NCI-H774 (cell line): ENCODE data around the gene CENPQ.

Experiments
- DNase-seq: peaks from one replicate; lab custom pipeline; 2025; lab: John Stamatoyannopoulos, UW

The CENPQ gene

DNA sequence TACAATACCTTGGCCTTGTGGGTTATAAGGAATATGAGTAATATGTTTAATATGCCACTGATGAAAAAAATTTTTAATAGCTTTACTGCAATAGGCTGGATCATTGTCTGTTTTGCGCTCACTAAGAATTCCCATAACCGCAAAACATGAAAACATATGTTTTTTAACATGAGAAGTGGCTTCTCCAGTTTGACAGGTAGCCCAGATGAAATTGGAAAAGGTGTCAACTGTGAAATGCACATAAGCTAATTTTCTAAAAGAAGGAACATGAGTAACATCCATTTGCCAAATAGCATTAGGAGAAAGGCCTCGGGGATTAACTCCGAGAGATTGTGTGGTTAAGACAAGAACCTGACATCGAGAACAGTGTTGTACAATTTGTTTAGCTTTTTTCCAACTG is 41.5 kb downstream of the CENPQ start:
- no peak for DNase-seq

DNA sequence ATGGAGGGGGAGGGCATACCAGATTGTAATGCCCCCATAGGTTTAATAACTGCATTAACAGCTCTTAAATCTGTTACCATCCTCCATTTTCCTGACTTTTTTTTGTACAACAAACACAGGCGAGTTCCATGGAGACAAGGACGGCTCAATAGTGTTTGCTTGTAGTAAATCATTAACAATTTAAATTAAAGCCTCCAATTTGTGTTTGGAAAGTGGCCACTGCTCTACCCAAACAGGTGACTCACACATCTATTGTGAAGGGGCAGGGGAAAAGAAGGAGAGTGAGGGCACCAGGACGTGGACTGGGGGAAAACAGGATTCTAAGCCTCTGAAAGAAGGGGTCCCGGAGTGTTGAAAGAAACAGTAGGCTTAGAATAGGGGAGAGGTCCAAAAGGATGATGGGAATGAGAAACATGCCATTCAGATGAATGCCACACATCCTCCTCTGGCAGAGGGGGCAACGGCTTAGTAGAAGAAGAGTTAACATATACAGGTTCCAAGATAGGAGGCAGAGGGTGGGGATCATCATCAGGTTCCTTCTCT is 43.5 kb downstream of the CENPQ start:
- DNase-seq: no peak

DNA sequence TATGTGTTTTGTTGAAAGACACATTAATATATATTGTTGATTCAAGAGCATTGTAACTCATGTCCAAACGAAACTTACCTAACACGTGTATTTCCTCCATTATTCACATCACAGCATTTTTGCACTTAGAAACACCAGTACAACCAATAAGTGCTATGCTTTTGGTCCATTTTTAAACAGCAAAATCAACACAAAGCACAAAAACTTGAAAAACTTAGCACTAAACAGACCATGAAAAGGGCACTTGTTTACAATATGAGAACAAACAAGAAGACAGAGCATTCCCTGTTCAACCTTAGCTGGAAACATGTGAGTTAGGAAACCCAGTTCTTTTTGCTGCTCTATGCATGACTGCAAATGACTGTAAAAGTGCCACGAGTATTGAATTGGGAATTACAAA is 46.2 kb downstream of the CENPQ start:
- DNase-seq: no peak

DNA sequence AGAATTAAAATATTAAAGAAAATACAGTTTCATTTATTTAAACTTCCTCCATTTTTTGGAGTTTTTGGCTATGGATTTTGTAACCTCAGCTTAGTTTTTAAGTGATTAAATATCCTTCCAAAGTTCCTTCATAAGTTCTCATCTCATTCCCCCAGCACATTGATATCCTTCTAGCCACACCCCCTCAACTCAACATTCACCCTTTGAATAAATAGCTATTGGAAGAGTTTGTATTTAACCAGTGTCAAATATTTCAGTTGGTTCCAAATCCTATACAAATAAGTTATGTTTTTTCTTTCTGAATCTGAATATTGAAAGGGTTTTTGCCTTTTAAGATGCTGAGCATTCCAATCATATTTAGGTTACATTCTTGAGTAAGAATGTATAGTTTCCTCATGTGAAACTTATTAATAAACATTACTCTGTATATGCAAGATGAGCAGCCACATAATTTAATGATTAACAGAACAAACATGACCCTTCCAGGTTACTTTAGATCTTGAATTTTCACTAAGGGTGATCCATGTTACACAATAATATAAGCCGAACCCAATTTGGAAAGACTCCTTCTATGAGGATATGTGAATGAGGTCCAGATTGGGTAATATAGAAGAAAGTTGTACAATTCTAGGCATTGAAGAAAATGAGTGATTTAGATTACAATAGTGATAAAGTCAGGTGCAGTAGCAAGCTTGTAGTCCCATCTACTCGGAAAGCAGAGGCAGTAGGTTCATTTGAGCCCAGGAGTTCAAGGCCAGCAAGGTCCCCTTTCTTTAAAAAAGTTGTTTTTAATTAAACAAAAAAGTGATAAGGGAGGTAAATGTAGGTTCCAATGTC is 50.2 kb downstream of the CENPQ start:
- no peak for DNase-seq

DNA sequence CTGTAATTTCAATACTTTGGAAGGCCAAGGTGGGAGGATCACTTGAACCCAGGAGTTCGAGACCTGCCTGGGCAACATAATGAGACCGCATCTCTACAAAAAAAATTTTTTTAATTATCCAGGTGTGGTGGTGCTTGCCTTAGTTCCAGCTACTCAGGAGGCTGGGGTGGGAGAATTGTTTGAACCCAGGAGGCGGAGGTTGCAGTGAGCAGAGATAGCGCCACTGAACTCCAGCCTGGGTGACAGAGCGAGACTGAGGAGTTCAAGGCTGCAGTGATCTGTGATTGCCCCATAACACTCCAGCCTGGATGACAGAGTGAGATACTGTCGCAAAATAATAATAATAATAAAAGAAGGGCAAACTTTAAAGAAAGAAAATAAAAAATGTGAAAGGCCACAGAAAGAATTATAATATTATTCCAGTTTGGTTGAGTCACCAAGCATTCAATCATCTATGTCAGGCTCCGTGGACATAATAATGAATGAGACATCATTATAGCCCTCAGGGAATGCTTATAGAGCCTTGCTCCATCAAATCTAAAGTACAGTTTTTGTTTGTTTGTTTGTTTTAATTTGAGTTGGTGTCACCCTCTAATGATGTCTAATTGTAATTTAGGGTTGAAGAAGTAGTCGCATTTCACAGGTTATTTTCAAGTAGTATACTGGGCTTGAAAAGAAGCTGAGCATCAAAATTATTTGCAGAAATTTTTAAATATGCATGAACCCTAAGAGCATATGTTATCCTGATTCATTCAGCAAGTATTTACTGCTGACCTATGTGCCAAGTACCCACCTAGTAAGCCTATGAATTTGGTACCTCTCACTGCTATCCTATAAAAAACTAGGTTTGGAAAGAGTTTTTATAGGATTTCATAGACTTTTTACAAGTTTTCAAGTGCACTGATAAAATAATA is 51.7 kb downstream of the CENPQ start:
- no peak for DNase-seq

DNA sequence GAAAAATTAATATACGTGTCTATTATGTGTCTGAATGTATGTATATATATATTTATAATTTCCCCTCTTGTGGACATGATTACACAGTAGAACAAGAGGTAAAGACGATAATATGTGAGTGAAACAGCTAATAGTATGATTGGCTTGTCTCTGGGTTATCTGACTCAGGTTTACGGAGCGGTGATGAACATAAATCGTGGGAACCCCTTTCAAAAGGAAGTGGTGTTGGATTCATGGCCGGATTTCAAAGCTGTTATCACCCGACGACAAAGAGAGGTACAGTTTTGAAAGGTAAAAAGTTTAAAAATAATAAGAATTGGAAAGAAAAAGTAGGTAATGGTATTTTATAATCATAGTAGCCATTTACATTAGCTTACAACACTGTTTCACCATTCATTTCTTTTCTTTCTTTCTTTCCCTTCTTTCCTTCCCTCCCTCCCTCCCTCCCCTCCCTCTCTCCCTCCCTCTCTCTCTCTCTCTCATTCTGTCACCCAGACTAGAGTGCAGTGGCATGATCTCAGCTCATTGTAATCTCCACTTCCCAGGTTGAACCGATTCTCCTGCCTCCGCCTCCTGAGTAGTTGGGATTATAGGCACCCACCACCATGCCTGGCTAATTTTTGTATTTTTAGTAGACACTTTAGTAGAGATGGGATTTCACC is 52.4 kb downstream of the CENPQ start:
- DNase-seq: no peak

DNA sequence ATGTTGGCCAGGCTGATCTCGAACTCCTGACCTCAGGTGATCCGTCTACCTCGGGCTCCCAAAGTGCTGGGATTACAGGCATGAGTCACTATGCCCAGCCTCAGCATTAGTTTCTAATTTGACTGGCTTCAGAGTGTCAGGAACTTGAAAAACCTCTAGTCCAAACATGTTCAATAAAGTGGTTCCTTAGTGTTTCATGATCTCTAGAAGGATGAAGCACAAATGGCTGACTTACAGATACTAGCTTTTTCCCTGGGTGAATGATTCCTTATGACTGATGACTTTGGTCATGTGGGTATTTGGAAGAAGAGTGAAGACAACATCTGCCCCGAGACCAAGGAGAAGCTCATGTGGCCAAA is 53.0 kb downstream of the CENPQ start:
- no peak for DNase-seq

DNA sequence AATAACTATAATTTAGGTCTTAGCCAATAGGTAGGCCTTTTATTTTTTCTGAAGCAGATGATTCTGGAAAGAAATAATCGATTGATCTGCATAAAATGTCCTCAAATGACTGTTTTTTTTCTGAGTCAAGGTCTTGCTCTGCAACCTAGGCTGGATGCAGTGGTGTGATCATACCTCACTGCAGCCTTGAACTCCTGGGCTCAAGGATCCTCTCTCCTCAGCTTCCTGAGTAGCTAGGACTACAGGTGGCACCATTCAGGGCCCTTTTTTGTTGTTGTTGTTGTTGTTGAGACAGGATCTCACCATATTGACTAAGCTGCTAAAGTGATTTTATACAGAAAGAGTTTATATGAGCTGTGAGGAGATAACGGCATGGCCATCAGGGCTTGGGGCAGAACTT is 54.7 kb downstream of the CENPQ start:
- DNase-seq: no peak

DNA sequence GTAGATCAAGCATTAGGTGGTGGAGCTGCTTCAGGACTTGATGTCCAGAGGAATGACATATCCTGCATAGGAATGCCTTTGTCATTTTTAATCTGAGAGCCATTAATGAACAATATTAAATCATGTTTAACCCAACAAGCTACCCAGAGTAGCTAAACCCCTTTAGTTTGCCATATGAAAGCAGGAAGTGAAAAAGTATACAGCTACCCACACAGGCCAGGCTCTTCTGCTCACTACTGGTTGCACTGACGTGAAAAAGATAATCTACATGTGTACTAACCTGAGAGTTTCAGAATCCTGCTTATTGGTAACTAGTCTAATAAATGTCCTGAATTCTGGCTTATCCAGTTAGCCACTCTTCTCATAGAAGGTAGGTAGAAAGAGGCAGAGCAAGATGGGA is 56.5 kb downstream of the CENPQ start:
- no peak for DNase-seq

DNA sequence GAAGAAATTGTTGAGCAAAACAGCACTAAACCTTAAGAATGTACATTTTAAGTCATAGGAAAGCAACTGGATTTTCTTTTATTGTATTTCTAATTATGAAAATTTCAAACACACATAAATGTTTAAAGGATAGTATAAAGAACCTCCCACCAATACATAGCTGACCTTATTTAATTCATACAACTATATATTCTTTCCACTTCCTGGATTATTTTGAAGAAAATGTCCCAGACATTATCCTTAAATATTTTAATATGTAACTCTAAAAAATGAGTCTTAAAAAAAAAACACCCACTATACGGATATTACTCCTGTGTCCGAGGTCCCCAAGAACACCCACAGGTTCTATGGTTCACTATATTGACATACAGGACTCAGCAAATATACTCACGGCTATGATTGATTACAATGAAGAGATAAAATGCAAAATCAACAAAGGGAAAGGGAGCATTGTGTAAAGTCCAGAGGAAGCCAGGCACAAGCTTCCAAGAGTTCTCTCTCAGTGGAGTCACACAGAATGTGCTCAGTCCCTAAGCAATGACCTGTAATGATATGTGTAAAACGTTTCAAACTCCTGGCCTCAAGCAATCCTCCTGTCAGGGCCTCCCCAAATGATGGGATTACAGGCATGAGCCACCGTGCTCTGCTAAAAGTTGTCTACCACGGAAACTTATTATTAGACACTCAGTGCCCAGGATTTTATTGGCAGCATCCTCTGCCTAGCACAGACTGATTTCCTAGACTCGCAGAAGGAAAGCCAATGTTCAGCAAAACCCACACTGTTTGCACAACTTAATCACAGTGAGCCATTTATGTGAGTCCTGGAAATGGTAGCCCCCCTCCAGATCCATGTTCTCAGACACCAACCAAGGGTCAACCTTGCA is 59.8 kb downstream of the CENPQ start:
- no peak for DNase-seq

DNA sequence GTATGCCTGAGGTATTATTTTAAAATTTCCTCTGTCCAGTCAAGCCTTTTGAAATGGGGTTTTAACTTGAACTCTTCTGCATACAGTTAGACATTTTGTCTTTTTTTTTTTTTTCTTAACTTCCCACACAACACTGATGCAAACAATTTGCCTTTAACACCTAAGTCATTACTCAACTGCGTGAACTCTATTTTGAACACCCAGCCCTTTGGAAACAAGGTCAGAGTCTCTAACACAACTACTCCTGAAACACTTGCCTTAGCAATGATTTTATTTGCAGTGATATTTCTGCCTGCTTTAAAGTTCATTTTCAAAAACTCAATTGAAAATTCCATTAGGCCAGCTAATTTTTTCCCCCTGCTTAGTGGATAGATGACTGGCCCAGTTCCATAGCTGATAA is 60.7 kb downstream of the CENPQ start:
- no peak for DNase-seq

DNA sequence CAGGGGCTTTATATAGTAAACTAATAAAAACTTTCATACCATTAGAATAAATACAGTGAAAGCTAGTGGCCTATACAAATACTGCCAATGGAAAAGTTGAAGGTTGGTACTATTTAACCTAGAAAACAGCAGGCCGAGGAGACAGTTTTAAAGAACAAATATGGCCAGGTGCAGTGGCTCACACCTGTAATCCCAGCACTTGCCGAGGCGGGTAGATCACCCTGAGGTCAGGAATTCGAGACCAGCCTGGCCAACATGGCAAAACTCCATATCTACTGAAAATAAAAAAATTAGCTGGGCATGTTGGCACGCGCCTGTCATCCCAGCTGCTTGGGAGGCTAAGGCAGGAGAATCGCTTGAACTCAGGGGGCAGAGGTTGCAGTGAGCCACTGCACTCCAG is 61.4 kb downstream of the CENPQ start:
- DNase-seq: no peak

DNA sequence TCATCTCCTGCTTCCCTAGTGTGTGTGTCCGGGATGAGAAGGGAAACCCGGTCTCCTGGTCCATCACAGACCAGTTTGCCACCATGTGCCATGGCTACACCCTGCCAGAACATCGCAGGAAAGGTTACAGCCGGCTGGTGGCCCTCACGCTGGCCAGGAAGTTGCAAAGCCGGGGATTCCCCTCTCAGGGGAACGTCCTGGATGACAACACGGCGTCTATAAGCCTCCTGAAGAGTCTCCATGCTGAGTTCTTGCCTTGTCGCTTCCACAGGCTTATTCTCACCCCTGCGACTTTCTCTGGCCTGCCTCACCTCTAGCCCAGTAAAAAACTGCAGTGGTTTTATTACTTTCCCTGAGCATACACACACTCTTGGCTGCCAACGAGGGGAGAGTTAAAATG is 63.4 kb downstream of the CENPQ start:
- no peak for DNase-seq

DNA sequence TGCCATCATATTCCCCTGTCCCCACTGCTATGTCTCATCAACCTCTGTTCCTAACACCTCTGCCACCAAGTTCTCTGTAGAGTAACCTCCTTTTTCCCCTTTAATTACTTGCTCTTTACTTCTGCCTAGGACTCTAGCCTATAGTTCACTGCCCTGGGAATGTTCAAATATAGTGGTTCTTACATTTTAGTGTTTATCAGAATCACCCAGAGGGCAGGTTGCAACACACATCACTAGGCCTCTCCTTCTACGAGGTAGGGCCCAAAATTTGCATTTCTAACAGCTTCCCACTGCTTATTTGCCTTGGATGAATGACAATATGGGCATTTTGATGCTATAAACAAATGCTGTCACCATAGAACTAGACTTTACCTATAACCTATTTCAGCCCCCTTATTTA is 64.2 kb downstream of the CENPQ start:
- no peak for DNase-seq

DNA sequence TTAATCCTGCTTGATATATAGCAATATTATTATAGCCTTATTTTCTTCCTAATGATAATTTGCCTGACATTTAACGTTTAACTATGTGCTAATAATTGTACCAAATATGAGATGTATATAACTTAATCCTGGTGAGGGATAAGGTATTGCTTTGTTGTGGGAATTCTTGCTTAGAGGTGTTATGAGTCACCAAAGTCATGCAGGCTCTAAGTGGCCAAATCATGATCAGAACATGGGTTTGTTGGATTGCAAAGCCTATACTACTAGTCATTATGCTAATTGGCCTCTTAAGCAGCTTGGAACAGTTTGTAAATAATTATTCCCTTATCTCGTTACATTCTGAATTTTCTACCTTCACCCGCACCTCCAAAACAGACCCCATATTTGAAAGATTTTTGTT is 65.4 kb downstream of the CENPQ start:
- DNase-seq: no peak

DNA sequence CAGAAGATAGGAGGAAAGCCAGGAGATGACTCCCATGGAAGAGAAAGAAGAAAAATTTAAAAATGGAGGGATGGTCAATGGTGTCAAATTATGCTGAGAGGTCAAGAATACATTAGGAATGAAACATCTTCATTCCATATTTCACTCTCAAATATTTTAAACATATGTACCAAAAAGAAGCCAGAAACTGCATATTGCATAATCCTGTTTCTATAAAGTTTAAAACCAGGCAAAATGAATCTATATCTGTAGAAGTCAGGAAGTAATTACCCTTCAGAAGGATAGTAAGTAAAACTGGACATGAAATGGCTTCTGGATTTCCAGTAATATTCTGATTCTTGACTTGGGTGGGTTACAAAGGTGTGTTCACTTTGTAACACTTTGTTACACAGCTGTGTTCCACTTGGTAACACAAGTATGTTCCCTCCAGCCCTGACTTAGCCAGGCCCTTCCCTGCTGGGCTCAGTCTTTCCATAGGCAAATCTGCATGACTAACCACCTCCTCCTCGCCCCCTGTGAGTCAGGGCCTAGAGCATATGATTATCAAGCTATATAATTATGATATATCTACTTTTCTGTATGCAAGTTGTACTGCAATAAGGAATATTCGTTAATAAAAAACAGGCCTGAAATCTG is 67.1 kb downstream of the CENPQ start:
- DNase-seq: no peak

DNA sequence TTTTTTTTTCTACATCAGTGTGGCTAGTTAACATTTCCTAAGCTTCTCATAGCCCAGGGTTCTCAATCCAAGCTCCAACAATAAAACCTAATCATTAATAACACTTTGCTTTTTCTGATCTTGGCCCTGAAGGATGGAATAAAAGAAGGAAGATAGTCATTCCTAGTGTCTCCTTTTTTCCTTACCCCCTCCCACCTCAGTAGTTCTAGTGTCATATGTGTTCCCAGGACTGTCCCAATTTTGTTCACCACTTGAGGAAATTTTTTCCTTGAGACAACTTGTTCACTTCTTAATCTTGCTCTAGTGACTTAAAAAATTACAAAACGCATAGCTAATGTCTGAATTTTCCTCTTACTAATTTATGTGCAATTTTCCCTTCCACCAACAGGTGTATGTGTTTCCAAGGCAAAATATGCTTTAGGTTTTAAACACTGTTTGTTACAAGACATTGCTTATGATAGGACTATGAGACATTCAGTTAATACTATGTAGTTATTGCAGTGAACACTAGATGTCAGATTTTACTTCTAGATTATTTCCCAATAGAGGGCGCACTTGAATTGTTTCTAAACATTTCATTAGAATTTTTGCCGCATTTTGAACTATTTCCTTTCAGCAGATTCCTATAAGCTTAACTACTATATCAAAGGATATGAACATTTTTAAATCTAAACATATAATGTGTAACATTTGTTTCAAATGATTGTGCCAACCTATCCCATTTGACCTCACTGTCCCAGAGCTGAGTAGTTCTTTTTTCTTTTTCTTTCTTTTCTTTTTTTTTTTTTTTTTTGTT is 68.8 kb downstream of the CENPQ start:
- DNase-seq: peak; percentile 68

DNA sequence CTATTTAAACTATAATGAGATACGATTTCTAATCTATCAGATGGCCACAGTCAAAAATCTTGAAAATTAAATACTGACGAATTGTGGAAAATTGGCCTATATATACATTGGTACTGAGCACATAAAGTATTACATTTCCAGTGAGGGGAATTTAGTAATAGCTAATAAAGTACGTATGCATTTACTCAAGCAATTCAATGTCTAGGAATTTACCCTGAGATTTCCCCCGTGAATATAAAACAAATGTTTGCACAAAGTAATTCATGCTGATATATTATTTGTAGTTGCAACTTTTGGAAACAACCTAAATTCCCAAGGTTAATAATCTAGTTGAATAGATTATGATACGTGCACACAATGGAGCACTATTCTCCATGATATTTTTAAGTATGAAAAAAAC is 72.6 kb downstream of the CENPQ start:
- DNase-seq: no peak

DNA sequence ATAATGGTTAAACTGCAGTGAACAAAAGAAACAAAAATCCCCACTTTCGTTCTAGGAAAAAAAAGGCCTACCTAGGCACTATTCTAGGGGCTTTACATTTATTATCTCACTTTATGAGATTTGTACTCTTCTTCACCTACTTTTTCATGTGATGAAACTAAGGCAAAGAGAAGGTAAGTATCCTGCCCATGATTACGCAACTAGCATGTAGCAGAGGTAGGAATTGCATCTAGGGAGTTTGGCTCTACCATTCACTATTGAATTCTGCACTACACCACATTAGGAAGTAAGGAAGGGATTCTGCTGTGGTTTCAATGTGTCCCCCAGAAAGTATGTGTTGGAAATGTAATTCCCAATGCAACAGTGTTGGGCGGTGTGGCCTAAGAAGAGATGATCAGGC is 75.9 kb downstream of the CENPQ start:
- no peak for DNase-seq

DNA sequence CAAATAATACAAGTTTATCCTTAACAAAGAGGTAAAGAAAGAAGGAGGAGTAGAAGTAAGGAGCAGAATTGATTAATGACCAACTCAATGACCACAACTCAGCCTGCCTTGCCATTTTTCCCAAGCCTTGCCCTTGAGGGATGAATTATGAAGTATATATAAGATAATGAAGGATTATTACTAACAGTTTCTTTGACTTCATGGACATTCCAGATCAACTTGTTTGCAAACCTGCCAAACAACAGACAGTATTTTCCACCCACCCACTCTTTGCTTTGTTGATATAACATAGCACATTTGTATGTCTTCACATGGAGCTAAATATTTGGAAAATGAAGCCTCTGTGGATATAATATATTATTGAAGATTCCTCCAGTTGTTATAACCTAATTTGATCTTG is 77.4 kb downstream of the CENPQ start:
- DNase-seq: no peak
